DND-41 (cell line): ENCODE results near the gene FAM83C.

Source experiments
- CTCF ChIP-seq: IDR thresholded peaks from 2 replicates; pipeline ENCODE4 v1.5.1; 2012; ENCODE audit warnings: borderline replicate concordance, low read length, moderate library complexity, mild to moderate bottlenecking; ENCODE audit not compliant: poor library complexity, severe bottlenecking; ENCODE audit errors: extremely low read depth
- EZH2 ChIP-seq: IDR thresholded peaks from 3 replicates; pipeline ENCODE4 v1.6.1; 2012; ENCODE audit warnings: borderline replicate concordance, low read depth, mild to moderate bottlenecking, moderate library complexity, low read length, inconsistent platforms; ENCODE audit not compliant: severe bottlenecking

GRCh38 chr20:35281506-35282101, 10.6 kb downstream of the FAM83C start:
- no peak for TF ChIP-seq CTCF
- TF ChIP-seq EZH2: no peak
